Esophagus squamous epithelium (tissue), 5 donors: ENCODE measurements around the gene ZNF622. TPM values are rescaled to one million over a fixed set of nuclear protein-coding genes. Genes with fewer than 3 reads are reported as not detected.
A peak's percentile ranks its signal among the peaks of the same experiment; 100 is the strongest.

ENCODE experiments used
- DNase-seq: peaks from one replicate; lab custom pipeline; 2025; lab: John Stamatoyannopoulos, UW
- H3K27ac ChIP-seq, 4 donors: fragments of 200-600 bp; sonication (generic); one replicate each; pipeline ENCODE4 v1.5.1; 2016 to 2019; ENCODE audit warnings: mild to moderate bottlenecking in 1 of 4
- H3K27me3 ChIP-seq, 4 donors: fragments of 200-600 bp; sonication (generic); 1 replicate in 3 of 4; 2 replicates in 1 of 4; pipeline versions ENCODE4 v1.5.1 to v1.6.0; 2017 to 2021; ENCODE audit warnings: antibody characterized with exemption in 1 of 4
- H3K36me3 ChIP-seq, 3 donors: fragments of 200-600 bp; sonication (generic); one replicate each; pipeline ENCODE4 v1.5.1; 2016 to 2019
- H3K4me1 ChIP-seq, 3 donors: fragments of 200-600 bp; sonication (generic); one replicate each; pipeline ENCODE4 v1.5.1; 2017 to 2019
- H3K4me3 ChIP-seq, 4 donors: fragments of 200-600 bp; sonication (generic); 1 replicate in 3 of 4; 2 replicates in 1 of 4; pipeline ENCODE4 v1.5.1; 2016 to 2019; ENCODE audit warnings: mild to moderate bottlenecking in 2 of 4, moderate library complexity in 1 of 4
- H3K9me3 ChIP-seq, 3 donors: fragments of 200-600 bp; sonication (generic); one replicate each; pipeline ENCODE4 v1.5.1; 2016 to 2019
- POLR2A ChIP-seq, 4 donors: fragments of 450-650 bp; IDR thresholded peaks; one replicate each; pipeline ENCODE4 v1.6.1; 2017; ENCODE audit warnings: antibody characterized with exemption in 4 of 4, mild to moderate bottlenecking in 4 of 4, moderate library complexity in 3 of 4
- WGBS, 2 donors: methylation state at CpG; one replicate each; pipeline ENCODE4 v1.1.5; 2018; 5-methylcytosine and 5-hydroxymethylcytosine counted together
- intact Hi-C: fragments of 100-400 bp; cut with DNase I; formaldehyde crosslinking; loops from one replicate; pipeline ENCODE4 v1.15.0; 2022
- total RNA-seq, 4 donors: library from RNA; depleted of rRNA; stranded (reverse); fragments of >200 nt; gene quantifications; one replicate each; pipeline ENCODE4 v1.1.0, GENCODE V29; 2016
- TF ChIP-seq, protein P1 (sequence below), 6 experiments: fragments of 450-650 bp in 4 of 6; fragments of 200-600 bp in 2 of 6; sonication (generic) in 2 of 6; IDR thresholded peaks; one replicate each; pipeline ENCODE4 v1.5.1; 2016 to 2019; ENCODE audit warnings: antibody characterized with exemption in 6 of 6, mild to moderate bottlenecking in 4 of 6, moderate library complexity in 4 of 6
- donor health status: DM: yes; HTN: yes; CAD: no.

ZNF622 gene
- total RNA-seq, 4 donors from 2014 or later: 19.5 to 35.2 (median 24.8) TPM

DNA sequence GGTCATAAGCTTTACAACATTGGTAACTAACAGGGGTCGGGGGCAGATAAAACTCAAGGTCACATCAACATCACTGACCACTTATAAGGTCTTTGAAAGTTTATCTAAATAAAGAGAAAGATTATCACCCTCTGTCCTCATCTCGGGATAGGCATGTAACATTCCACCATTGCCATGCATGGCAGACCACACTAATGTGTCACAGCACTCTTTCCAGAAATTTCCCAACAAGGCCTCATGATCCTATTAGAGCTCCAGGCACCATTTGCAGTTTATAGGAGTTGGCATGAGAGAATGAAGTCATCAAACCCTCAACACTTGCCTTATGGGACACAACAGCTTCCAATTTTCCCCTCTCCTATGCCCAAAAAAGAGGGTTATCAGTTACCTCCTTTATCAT is 31.9 kb upstream of the ZNF622 start:
- Histone ChIP-seq H3K27ac (no peak overlapping the region), H3K36me3 (no peaks in the 10 kb centered on the region), H3K9me3 (peaks cover 0 to 22% (median 0%) of the 10 kb centered on the region in 3 donors), H3K4me3 (no peak overlapping the region), H3K4me1 (peaks cover 0 to 16% (median 12%) of the 10 kb centered on the region in 3 donors), H3K27me3 (no peaks in the 10 kb centered on the region)
- WGBS, 2 donors: 86 to 87% methylated on average over 2 of the region's 2 CpGs
- intact Hi-C loops: no loop called here
- TF ChIP-seq, protein P1, sequence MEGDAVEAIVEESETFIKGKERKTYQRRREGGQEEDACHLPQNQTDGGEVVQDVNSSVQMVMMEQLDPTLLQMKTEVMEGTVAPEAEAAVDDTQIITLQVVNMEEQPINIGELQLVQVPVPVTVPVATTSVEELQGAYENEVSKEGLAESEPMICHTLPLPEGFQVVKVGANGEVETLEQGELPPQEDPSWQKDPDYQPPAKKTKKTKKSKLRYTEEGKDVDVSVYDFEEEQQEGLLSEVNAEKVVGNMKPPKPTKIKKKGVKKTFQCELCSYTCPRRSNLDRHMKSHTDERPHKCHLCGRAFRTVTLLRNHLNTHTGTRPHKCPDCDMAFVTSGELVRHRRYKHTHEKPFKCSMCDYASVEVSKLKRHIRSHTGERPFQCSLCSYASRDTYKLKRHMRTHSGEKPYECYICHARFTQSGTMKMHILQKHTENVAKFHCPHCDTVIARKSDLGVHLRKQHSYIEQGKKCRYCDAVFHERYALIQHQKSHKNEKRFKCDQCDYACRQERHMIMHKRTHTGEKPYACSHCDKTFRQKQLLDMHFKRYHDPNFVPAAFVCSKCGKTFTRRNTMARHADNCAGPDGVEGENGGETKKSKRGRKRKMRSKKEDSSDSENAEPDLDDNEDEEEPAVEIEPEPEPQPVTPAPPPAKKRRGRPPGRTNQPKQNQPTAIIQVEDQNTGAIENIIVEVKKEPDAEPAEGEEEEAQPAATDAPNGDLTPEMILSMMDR (IDR thresholded peaks at IDR 0.05): no peak
- TF ChIP-seq POLR2A (IDR thresholded peaks at IDR 0.05): no peak
- no peak for DNase-seq

- intact Hi-C loops: no loop called here
- Histone ChIP-seq H3K27me3 (no peaks in the 10 kb centered on the region), H3K4me3 (no peak overlapping the region), H3K27ac (peak overlapping the region; percentile 27 to 67 (median 54)), H3K36me3 (no peaks in the 10 kb centered on the region), H3K9me3 (peaks cover 0 to 22% (median 0%) of the 10 kb centered on the region in 3 donors), H3K4me1 (peaks cover 0 to 27% (median 15%) of the 10 kb centered on the region in 3 donors)
- TF ChIP-seq POLR2A (IDR thresholded peaks at IDR 0.05): no peak
- TF ChIP-seq, protein P1 (IDR thresholded peaks at IDR 0.05): no peak
- DNase-seq: no peak
- WGBS, 2 donors: 14 to 50% methylated on average over 1 of the region's 1 CpG
These were observed 27.7 kb upstream of the ZNF622 start for GRCh38 chr5:16493261-16493660.

DNA sequence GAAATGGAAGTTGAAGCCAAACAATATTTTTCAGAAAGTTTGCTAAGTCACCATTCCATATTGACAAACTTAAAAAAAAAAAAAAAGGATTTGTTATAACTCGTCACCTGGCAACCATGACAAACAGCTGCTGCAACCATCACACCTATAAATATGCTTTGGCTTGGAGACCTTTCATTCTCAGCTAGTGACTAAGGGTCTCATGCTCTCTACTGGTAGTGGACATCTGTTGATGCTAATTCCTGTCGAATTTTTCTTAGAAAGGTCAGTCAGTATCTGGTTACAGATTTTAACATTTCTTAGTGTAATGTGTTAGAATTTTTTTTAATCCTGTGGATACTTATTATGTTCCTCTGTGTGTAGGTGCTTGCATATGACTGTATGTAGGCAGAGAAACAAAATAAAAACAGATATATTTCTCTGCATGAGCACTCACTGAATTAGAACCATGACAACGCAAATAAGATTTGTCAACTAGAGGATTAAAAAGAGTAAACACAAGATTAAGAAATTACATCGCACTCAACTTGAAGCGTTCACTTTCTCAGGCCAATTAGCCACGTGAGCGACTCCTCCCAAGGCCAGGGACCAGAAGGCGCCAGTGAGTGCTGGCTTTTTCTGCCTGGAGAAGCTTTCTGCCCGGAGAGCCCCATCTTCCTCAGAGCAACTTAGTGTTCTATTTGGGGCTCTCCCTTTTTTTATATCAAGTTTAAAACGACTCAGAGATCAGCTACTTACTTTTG is 27.0 kb upstream of the ZNF622 start:
- WGBS, 2 donors: 18 to 40% methylated on average over 10 of the region's 10 CpGs
- Histone ChIP-seq H3K4me1 (peaks cover 0 to 27% (median 15%) of the 10 kb centered on the region in 3 donors), H3K36me3 (no peaks in the 10 kb centered on the region), H3K27ac (peak overlapping the region; percentile 27 to 67 (median 54)), H3K4me3 (no peak overlapping the region), H3K9me3 (peaks cover 0 to 22% (median 0%) of the 10 kb centered on the region in 3 donors), H3K27me3 (no peaks in the 10 kb centered on the region)
- no peak for DNase-seq
- intact Hi-C loops: no loop called here
- TF ChIP-seq POLR2A (IDR thresholded peaks at IDR 0.05): no peak
- TF ChIP-seq, protein P1 (IDR thresholded peaks at IDR 0.05): no peak

- H3K27ac ChIP-seq: no peak overlapping the region
- WGBS, 2 donors: 84 to 92% methylated on average over 8 of the region's 8 CpGs
- H3K4me3 ChIP-seq: no peak overlapping the region
- TF ChIP-seq, protein P1 (IDR thresholded peaks at IDR 0.05): no peak
- no peak for TF ChIP-seq POLR2A (IDR thresholded peaks at IDR 0.05)
- peaks cover 0 to 27% (median 15%) of the 10 kb centered on the region in 3 donors for H3K4me1 ChIP-seq
- H3K9me3 ChIP-seq: peaks cover 0 to 16% (median 0%) of the 10 kb centered on the region in 3 donors
- DNase-seq: no peak
- intact Hi-C loops: no loop called here
- H3K27me3 ChIP-seq: no peaks in the 10 kb centered on the region
- H3K36me3 ChIP-seq: no peaks in the 10 kb centered on the region
These were observed 25.3 kb upstream of the ZNF622 start for GRCh38 chr5:16490911-16491310.

GRCh38 chr5:16489322-16489791 is 23.8 kb upstream of the ZNF622 start:
- H3K9me3 ChIP-seq: peaks cover 0 to under 1% (median 0%) of the 10 kb centered on the region in 3 donors
- H3K27me3 ChIP-seq: no peaks in the 10 kb centered on the region
- H3K36me3 ChIP-seq: no peaks in the 10 kb centered on the region
- WGBS, 2 donors: 22 to 35% methylated on average over 1 of the region's 1 CpG
- no peak for TF ChIP-seq POLR2A (IDR thresholded peaks at IDR 0.05)
- TF ChIP-seq, protein P1 (IDR thresholded peaks at IDR 0.05): peak; percentile 18 to 74 (median 62)
- H3K27ac ChIP-seq: no peak overlapping the region
- no peak overlapping the region for H3K4me3 ChIP-seq
- no peak for DNase-seq
- H3K4me1 ChIP-seq: peaks cover 0 to 27% (median 15%) of the 10 kb centered on the region in 3 donors
- intact Hi-C loops: no loop called here
